Lower lobe of right lung (tissue), 2 donors: ENCODE results near the gene ITPR1. TPM values are rescaled to one million over a fixed set of nuclear protein-coding genes. Genes with fewer than 3 reads are reported as not detected.
"Not testable (repeated sequence)": the region's sequence is repeated elsewhere in the genome, so short reads cannot be mapped to it uniquely, and the experiment has no call there.

Experiments
- ATAC-seq, 2 donors: fragments of 200-7000 bp; cut with Tn5 transposase; one replicate each; pipeline ENCODE4 v1.9.1; 2020 to 2022; ENCODE audit warnings: mild to moderate bottlenecking in 2 of 2, moderate library complexity in 2 of 2
- DNase-seq: peaks from one replicate; pipeline ENCODE4 v3.0.0-alpha.2; 2020
- H3K27ac ChIP-seq: fragments of 200-600 bp; one replicate; pipeline ENCODE4 v1.8.0; 2022
- H3K27me3 ChIP-seq: fragments of 200-600 bp; one replicate; pipeline ENCODE4 v1.8.0; 2022; ENCODE audit warnings: low read depth
- H3K36me3 ChIP-seq: fragments of 200-600 bp; one replicate; pipeline ENCODE4 v1.8.0; 2022; ENCODE audit warnings: mild to moderate bottlenecking
- H3K4me1 ChIP-seq: fragments of 200-600 bp; one replicate; pipeline ENCODE4 v1.8.0; 2022
- H3K4me3 ChIP-seq: fragments of 200-600 bp; one replicate; pipeline ENCODE4 v1.8.0; 2022; ENCODE audit warnings: mild to moderate bottlenecking
- H3K9me3 ChIP-seq: fragments of 200-600 bp; one replicate; pipeline ENCODE4 v1.8.0; 2022
- CTCF ChIP-seq: fragments of 200-600 bp; IDR thresholded peaks from one replicate; pipeline ENCODE4 v1.8.0; 2022; ENCODE audit warnings: antibody characterized with exemption, mild to moderate bottlenecking
- intact Hi-C: fragments of 100-400 bp; cut with DNase I; formaldehyde crosslinking; loops from one replicate; pipeline ENCODE4 v1.11.0; 2022
- total RNA-seq: library from RNA; stranded (reverse); fragmentation: NEBNext Ultra II Directional; extraction: Animal tissue kit (Norgen Biotek cat#: 25700); gene quantifications from one replicate; pipeline ENCODE4 v1.2.1, GENCODE V29; 2021
- donor health status: DM: no; HTN: yes; CAD: no; lungs with severe emphysema.

The ITPR1 gene
- total RNA-seq, 1 donor from 2014 or later = 69.1 TPM

GRCh38 chr3:4596612-4597011, 103.5 kb downstream of the ITPR1 start:
- Histone ChIP-seq H3K36me3 (no peaks in the 10 kb centered on the region), H3K27me3 (no peaks in the 10 kb centered on the region), H3K9me3 (no peaks in the 10 kb centered on the region), H3K4me1 (no peaks in the 10 kb centered on the region), H3K4me3 (no peak overlapping the region), H3K27ac (no peak overlapping the region)
- no peak for ATAC-seq
- intact Hi-C loops = no loop called here
- DNase-seq = no peak
- TF ChIP-seq CTCF = no peak

- DNase-seq (no peak), ATAC-seq (no peak)
- no peak overlapping the region for H3K27ac ChIP-seq
- no peak for TF ChIP-seq CTCF
- H3K4me1 ChIP-seq = no peaks in the 10 kb centered on the region
- intact Hi-C loops = no loop called here
- H3K9me3 ChIP-seq = no peaks in the 10 kb centered on the region
- H3K36me3 ChIP-seq = no peaks in the 10 kb centered on the region
- no peak overlapping the region for H3K4me3 ChIP-seq
- no peaks in the 10 kb centered on the region for H3K27me3 ChIP-seq
These were observed 104.2 kb downstream of the ITPR1 start for GRCh38 chr3:4597208-4597985.

- DNase-seq, H3K27ac ChIP-seq, intact Hi-C loops, H3K9me3 ChIP-seq, ATAC-seq, H3K27me3 ChIP-seq, H3K4me3 ChIP-seq, H3K4me1 ChIP-seq, H3K36me3 ChIP-seq: not testable (repeated sequence)
These were observed 105.1 kb downstream of the ITPR1 start for GRCh38 chr3:4598232-4598631.

GRCh38 chr3:4599612-4600011, 106.5 kb downstream of the ITPR1 start:
- no peaks in the 10 kb centered on the region for H3K27me3 ChIP-seq
- no peaks in the 10 kb centered on the region for H3K36me3 ChIP-seq
- intact Hi-C loops = no loop called here
- no peak overlapping the region for H3K4me3 ChIP-seq
- DNase-seq (no peak), ATAC-seq (no peak)
- H3K27ac ChIP-seq = no peak overlapping the region
- no peaks in the 10 kb centered on the region for H3K9me3 ChIP-seq
- H3K4me1 ChIP-seq = no peaks in the 10 kb centered on the region
- TF ChIP-seq CTCF = no peak

- Histone ChIP-seq H3K36me3 (no peaks in the 10 kb centered on the region), H3K27me3 (no peaks in the 10 kb centered on the region), H3K4me1 (no peaks in the 10 kb centered on the region), H3K9me3 (no peaks in the 10 kb centered on the region), H3K4me3 (no peak overlapping the region), H3K27ac (no peak overlapping the region)
- TF ChIP-seq CTCF = no peak
- intact Hi-C loops = no loop called here
- no peak for ATAC-seq
- DNase-seq = no peak
These were observed 107.3 kb downstream of the ITPR1 start for GRCh38 chr3:4600493-4600892.

- TF ChIP-seq CTCF = no peak
- DNase-seq = no peak
- no peaks in the 10 kb centered on the region for H3K4me1 ChIP-seq
- H3K9me3 ChIP-seq = no peaks in the 10 kb centered on the region
- H3K36me3 ChIP-seq = no peaks in the 10 kb centered on the region
- H3K4me3 ChIP-seq = no peak overlapping the region
- no peak for ATAC-seq
- H3K27ac ChIP-seq = no peak overlapping the region
- intact Hi-C loops = no loop called here
- no peaks in the 10 kb centered on the region for H3K27me3 ChIP-seq
These were observed 108.7 kb downstream of the ITPR1 start for GRCh38 chr3:4601892-4602291.
